CD4-positive, alpha-beta T cell treated with Interleukin-17A for 4 hours (primary cell): ENCODE data around the gene COL27A1.

ENCODE experiments used
- DNase-seq: peaks from one replicate; pipeline ENCODE4 v3.0.0-alpha.2; 2020; ENCODE audit warnings: mixed read lengths

The COL27A1 gene

GRCh38 chr9:114169029-114169951, 14.0 kb downstream of the COL27A1 start:
- no peak for DNase-seq

- DNase-seq, result no peak
Measured at GRCh38 chr9:114169952-114170770, 14.8 kb downstream of the COL27A1 start.

- DNase-seq, result no peak
Measured at GRCh38 chr9:114170771-114171461, 15.6 kb downstream of the COL27A1 start.

- no peak for DNase-seq
Measured at GRCh38 chr9:114171500-114171899, 16.2 kb downstream of the COL27A1 start.

GRCh38 chr9:114172981-114173833, 17.9 kb downstream of the COL27A1 start:
- no peak for DNase-seq

- DNase-seq, result no peak
Measured at GRCh38 chr9:114174557-114174875, 19.2 kb downstream of the COL27A1 start.

- no peak for DNase-seq
Measured at GRCh38 chr9:114174876-114175771, 19.8 kb downstream of the COL27A1 start.

GRCh38 chr9:114176624-114177291, 21.4 kb downstream of the COL27A1 start:
- no peak for DNase-seq

GRCh38 chr9:114177423-114178064, 22.2 kb downstream of the COL27A1 start:
- DNase-seq, result no peak

- DNase-seq, result no peak
Measured at GRCh38 chr9:114178076-114178475, 22.7 kb downstream of the COL27A1 start.

GRCh38 chr9:114178756-114179450, 23.6 kb downstream of the COL27A1 start:
- no peak for DNase-seq

- DNase-seq, result no peak
Measured at GRCh38 chr9:114179516-114179915, 24.2 kb downstream of the COL27A1 start.

GRCh38 chr9:114180696-114181606, 25.6 kb downstream of the COL27A1 start:
- DNase-seq, result no peak

GRCh38 chr9:114181607-114182409, 26.5 kb downstream of the COL27A1 start:
- no peak for DNase-seq

GRCh38 chr9:114183006-114183405, 27.7 kb downstream of the COL27A1 start:
- no peak for DNase-seq

GRCh38 chr9:114184071-114184470, 28.7 kb downstream of the COL27A1 start:
- DNase-seq, result no peak

GRCh38 chr9:114184866-114185265, 29.5 kb downstream of the COL27A1 start:
- no peak for DNase-seq
